Common myeloid progenitor, CD34-positive (primary cell): ENCODE data around the gene GBX1.

Source experiments
- CTCF ChIA-PET: fragments of 350-600 bp; sonication (Branson Sonifier 250); formaldehyde crosslinking; loops from one replicate; lab custom pipeline; 2021; ENCODE audit warnings: antibody characterized with exemption; lab: Charles Lee
- POLR2A ChIA-PET: fragments of 350-600 bp; sonication (Branson Sonifier 250); formaldehyde crosslinking; loops from one replicate; lab custom pipeline; 2021; ENCODE audit warnings: antibody characterized with exemption; lab: Charles Lee
- DNase-seq, 3 donors: peaks; one replicate each; pipeline versions ENCODE4 v3.0.0 to v3.0.0-alpha.2; 2013
- H3K27ac ChIP-seq, 2 experiments: 1 replicate in 1 of 2; 2 replicates in 1 of 2; pipeline ENCODE4 v1.7.0; 2013; ENCODE audit warnings: inconsistent platforms in 2 of 2, low read length in 2 of 2, mild to moderate bottlenecking in 2 of 2, low read depth in 1 of 2, moderate library complexity in 1 of 2; ENCODE audit not compliant: severe bottlenecking in 2 of 2, insufficient read depth in 1 of 2, poor library complexity in 1 of 2
- H3K27me3 ChIP-seq, 5 experiments: replicated peaks in 2 of 5; 1 replicate in 3 of 5; 2 replicates in 2 of 5; pipeline versions ENCODE4 v1.6.1 to v1.7.0; 2013; ENCODE audit warnings: low read length in 4 of 5, mild to moderate bottlenecking in 2 of 5, moderate library complexity in 2 of 5, inconsistent platforms in 1 of 5; ENCODE audit not compliant: insufficient read depth in 5 of 5, control insufficient read depth in 4 of 5
- H3K36me3 ChIP-seq, 4 experiments: 1 replicate in 2 of 4; 2 replicates in 2 of 4; pipeline versions ENCODE4 v1.6.1 to v1.7.0; 2013; ENCODE audit warnings: low read length in 3 of 4, control low read depth in 1 of 4, mild to moderate bottlenecking in 1 of 4; ENCODE audit not compliant: control insufficient read depth in 4 of 4, insufficient read depth in 4 of 4
- H3K4me1 ChIP-seq, 4 experiments: 1 replicate in 3 of 4; 2 replicates in 1 of 4; pipeline versions ENCODE4 v1.6.1 to v1.7.1; 2013; ENCODE audit warnings: low read length in 3 of 4, mild to moderate bottlenecking in 3 of 4, control low read depth in 1 of 4, inconsistent platforms in 1 of 4, moderate library complexity in 1 of 4; ENCODE audit not compliant: control insufficient read depth in 4 of 4, insufficient read depth in 4 of 4; ENCODE audit errors: control extremely low read depth in 1 of 4
- H3K4me3 ChIP-seq, 7 experiments: 1 replicate in 4 of 7; 2 replicates in 3 of 7; pipeline versions ENCODE4 v1.5.1 to v1.7.0; 2013; ENCODE audit warnings: mild to moderate bottlenecking in 7 of 7, low read length in 6 of 7, moderate library complexity in 6 of 7, inconsistent platforms in 2 of 7, low read depth in 2 of 7, control low read depth in 1 of 7; ENCODE audit not compliant: insufficient read depth in 4 of 7, control insufficient read depth in 1 of 7; ENCODE audit errors: extremely low read depth in 1 of 7
- H3K9me3 ChIP-seq, 5 experiments: 1 replicate in 4 of 5; 2 replicates in 1 of 5; pipeline versions ENCODE4 v1.6.1 to v1.7.1; 2013; ENCODE audit warnings: low read length in 4 of 5, mild to moderate bottlenecking in 2 of 5, inconsistent platforms in 1 of 5, low read depth in 1 of 5, moderate library complexity in 1 of 5; ENCODE audit not compliant: control insufficient read depth in 4 of 5, insufficient read depth in 2 of 5; ENCODE audit errors: control extremely low read depth in 1 of 5
- WGBS: methylation state at CpG from one replicate; pipeline ENCODE4 v1.1.5; 2013; ENCODE audit not compliant: insufficient coverage; 5-methylcytosine and 5-hydroxymethylcytosine counted together

Gene GBX1

DNA sequence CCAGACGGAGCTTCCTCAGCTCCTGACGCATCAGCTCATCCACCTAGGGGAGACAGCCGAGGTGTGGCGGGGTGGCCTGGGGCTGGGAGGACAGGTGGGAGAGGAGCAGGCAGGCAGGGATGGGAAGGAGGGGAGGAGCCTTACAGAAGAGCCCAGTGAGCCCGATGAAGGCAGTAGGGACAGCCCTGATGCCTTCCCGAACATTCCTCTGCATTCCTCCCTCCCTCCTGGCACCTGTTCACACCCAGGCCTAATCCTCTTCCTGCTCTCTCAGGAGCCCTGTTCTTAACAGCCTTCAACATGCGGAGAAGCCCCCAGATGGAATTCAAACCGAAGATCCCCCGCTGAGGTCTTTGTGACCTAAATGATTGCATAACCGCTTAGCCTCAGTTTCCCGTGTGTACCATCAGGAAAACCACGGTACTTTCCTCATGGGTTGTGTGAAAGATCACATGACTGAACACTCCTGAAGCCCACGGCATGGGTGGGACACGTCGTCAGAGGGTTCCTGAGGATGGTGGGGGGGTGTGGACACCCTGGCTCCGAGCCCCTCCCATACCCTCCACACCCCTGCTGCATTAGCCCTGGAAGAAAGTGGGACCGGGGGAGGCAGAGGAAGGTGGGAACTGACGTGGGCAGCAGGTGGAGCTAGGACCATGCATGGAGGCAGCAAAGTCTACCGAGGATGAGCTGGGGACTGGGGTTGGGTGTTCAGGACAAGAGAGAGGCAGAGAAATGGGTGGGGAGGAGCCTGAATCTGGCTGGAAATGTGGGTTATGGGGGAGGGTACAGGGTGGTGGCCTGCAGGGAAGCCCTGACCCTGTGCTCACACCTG lies 28.3 kb upstream of the GBX1 start:
- H3K4me3 ChIP-seq: no peak overlapping the region
- POLR2A ChIA-PET: no interaction called here
- H3K36me3 ChIP-seq: no peaks in the 10 kb centered on the region
- peak in 1 of 3 donors; percentile 7 for DNase-seq
- no peak overlapping the region for H3K27ac ChIP-seq
- no peaks in the 10 kb centered on the region for H3K9me3 ChIP-seq
- H3K27me3 ChIP-seq: peaks cover 0 to 17% (median 14%) of the 10 kb centered on the region in 5 experiments
- WGBS: 52% methylated on average over 8 of the region's 19 CpGs
- CTCF ChIA-PET: interaction anchor here (0.7 to 1.7 kb wide), 3 partner anchors 19 to 85 kb away, joined by 3 read pairs; no protein-coding TSS in a partner anchor
- H3K4me1 ChIP-seq: peaks cover 0 to 5% (median 0%) of the 10 kb centered on the region in 4 experiments

DNA sequence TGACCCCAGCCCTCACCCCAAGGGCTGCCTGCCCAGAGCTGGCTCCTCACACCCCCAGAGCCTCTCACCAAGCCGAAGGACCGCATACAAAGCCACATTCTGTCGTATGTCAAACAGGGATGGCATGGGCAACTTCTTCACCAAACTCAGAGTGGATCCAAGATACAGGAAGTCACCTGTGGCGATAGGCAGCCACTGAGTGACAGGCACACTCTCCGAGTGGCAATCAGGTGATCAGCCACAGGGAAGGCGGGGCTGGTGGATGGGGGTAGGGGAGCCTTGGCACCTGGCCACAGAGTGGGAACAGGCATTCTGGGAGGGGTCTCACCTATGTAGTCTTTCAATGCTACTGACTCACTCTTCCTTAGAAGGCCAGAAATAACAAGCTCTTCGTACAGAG lies 26.7 kb upstream of the GBX1 start:
- Histone ChIP-seq H3K27me3 (peaks cover 0 to 20% (median 14%) of the 10 kb centered on the region in 5 experiments), H3K4me1 (peaks cover 0 to 5% (median 0%) of the 10 kb centered on the region in 4 experiments), H3K4me3 (no peak overlapping the region), H3K9me3 (no peaks in the 10 kb centered on the region), H3K27ac (no peak overlapping the region), H3K36me3 (no peaks in the 10 kb centered on the region)
- CTCF ChIA-PET: interaction anchor here (0.8 to 1.7 kb wide), 2 partner anchors 26 to 83 kb away, joined by 3 read pairs; no protein-coding TSS in a partner anchor
- POLR2A ChIA-PET: interaction anchor here (0.6 kb wide), 1 partner anchor 13 kb away, joined by 3 read pairs; no protein-coding TSS in a partner anchor
- WGBS: 38% methylated on average over 3 of the region's 7 CpGs
- no peak for DNase-seq

DNA sequence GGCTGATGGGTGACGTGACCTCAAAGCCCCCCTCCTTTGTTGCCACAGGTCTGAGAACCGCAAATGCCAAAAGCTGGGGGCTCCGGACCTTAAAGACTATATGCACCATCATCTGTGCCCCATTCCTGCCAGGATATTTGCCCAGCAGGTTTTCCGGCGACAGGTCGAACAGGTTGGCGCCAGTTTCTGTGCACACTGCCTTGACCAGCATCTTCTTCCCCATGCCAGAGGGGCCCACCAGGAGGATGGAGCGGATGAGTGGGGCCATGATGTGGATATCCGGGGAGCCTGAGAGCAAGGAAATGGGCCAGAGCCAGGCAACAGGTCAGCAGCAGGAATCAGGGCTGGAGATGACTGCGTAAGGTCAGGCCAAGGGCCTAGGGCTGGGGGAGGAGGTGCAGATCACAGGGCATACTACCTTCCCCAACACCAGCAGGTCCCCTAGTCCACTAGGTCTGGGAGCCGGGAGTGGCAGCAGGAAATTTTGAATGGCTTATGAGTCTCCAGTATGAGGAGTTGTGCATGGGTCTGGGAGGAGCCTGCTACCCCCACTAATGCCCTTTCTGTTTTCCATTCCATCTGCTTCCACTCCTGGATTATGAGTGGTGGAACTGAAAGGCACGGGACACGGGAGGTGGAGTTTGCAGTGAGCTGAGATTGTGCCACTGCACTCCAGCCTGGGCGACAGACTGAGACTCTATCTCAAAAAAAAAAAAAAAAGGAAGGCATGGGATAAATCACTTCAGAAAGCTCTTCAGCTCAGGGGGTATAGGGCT lies 25.9 kb upstream of the GBX1 start:
- Histone ChIP-seq H3K27ac (no peak overlapping the region), H3K9me3 (no peaks in the 10 kb centered on the region), H3K4me1 (peaks cover 0 to 5% (median 0%) of the 10 kb centered on the region in 4 experiments), H3K4me3 (no peak overlapping the region), H3K36me3 (no peaks in the 10 kb centered on the region), H3K27me3 (peaks cover 0 to 20% (median 14%) of the 10 kb centered on the region in 5 experiments)
- no peak for DNase-seq
- POLR2A ChIA-PET: interaction anchor here (0.6 kb wide), 1 partner anchor 12 kb away, joined by 3 read pairs; no protein-coding TSS in a partner anchor
- CTCF ChIA-PET: interaction anchor here (0.8 kb wide), 1 partner anchor 25 kb away, joined by 3 read pairs; no protein-coding TSS in a partner anchor
- 98% methylated on average over 7 of the region's 14 CpGs for WGBS

DNA sequence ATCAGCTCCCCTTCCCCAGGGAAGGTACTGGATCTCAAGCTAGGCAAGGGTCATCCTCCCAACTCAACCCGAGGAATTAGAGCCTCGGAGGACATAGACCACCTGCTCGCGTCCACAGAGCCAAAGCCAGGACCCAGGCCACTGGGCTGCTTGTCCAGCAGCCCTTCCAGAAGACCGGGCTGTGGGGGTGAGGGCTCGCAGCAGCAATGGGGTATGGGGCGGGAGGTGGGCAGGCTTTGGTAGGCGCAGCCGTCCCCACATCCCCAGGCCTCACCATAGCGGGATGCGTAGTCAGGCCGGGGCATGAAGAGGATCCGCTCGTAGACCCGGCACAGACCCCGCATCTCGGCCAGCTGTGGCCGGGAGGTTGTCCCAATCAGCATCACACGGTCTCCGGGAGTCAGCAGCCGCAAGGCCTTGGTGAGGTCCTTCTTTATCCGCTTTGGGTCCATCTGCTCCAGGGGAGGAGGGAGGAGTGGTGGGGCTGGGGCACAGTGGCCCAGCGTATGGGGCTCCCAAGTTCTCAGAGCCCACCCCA lies 24.6 kb upstream of the GBX1 start:
- peaks cover 0 to 5% (median 0%) of the 10 kb centered on the region in 4 experiments for H3K4me1 ChIP-seq
- H3K27me3 ChIP-seq: peaks cover 0 to 22% (median 14%) of the 10 kb centered on the region in 5 experiments
- ChIA-PET POLR2A (no interaction called here), CTCF (interaction anchor here (1.2 kb wide), 1 partner anchor 28 kb away, joined by 4 read pairs; no protein-coding TSS in a partner anchor)
- 98% methylated on average over 19 of the region's 23 CpGs for WGBS
- no peak overlapping the region for H3K4me3 ChIP-seq
- no peak overlapping the region for H3K27ac ChIP-seq
- no peaks in the 10 kb centered on the region for H3K36me3 ChIP-seq
- no peaks in the 10 kb centered on the region for H3K9me3 ChIP-seq
- no peak for DNase-seq

DNA sequence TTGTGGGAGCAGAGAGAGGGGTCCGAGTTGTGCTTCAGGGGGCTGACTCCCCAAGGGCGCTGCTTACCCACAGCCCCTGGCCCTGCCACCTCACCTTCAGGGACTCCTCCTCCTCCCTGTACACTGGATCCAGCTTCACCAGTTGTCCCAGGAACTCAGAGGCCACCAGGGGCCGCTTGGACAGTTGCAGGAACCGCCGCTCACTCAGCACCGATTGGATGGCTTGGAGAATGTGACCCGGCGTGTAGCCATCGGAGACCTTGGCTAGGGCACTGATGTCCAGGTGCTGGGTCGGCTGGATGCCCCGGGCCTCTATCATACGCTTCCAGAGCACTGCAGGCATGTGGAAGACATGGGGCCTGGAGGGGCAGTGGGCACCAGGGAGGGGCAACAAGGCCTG lies 24.1 kb upstream of the GBX1 start:
- 83% methylated on average over 11 of the region's 12 CpGs for WGBS
- peaks cover 0 to 22% (median 14%) of the 10 kb centered on the region in 5 experiments for H3K27me3 ChIP-seq
- POLR2A ChIA-PET: no interaction called here

DNA sequence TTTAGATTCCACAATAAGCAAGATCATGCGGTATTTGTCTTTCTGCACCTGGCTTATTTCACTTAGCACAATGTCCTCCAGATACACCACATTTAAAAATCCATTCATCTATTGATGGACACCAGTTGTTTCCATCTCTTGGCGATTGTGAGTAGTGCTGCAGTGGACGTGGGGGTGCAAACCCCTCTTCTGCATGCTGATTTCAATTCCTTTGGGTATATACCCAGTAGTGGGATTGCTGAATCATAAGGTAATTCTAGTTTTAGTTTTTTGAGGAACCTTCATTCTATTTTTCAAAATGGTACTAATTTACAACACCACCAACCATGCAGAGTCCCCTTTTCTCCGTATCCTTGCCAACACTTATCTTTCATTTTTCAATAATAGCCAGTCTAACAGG lies 21.5 kb upstream of the GBX1 start:
- Histone ChIP-seq H3K27me3 (peaks cover 0 to 7% (median 0%) of the 10 kb centered on the region in 5 experiments), H3K36me3 (no peaks in the 10 kb centered on the region), H3K27ac (no peak overlapping the region), H3K4me3 (no peak overlapping the region), H3K9me3 (no peaks in the 10 kb centered on the region), H3K4me1 (no peaks in the 10 kb centered on the region)
- WGBS: 100% methylated on average over 1 of the region's 4 CpGs
- no peak for DNase-seq
- ChIA-PET CTCF (interaction anchor here (0.6 kb wide), 1 partner anchor 116 kb away, joined by 4 read pairs; no protein-coding TSS in a partner anchor), POLR2A (no interaction called here)

More for the DNA sequence above, 24.1 kb upstream of the GBX1 start:
- no peaks in the 10 kb centered on the region for H3K9me3 ChIP-seq
- no peak overlapping the region for H3K27ac ChIP-seq
- DNase-seq: no peak
- peaks cover 0 to 5% (median 0%) of the 10 kb centered on the region in 4 experiments for H3K4me1 ChIP-seq
- no peak overlapping the region for H3K4me3 ChIP-seq
- H3K36me3 ChIP-seq: no peaks in the 10 kb centered on the region
- CTCF ChIA-PET: interaction anchor here (0.8 to 1.2 kb wide), 2 partner anchors 9 to 28 kb away, joined by 3 to 4 read pairs; no protein-coding TSS in a partner anchor
